Neural progenitor cell (in vitro differentiated cells): ENCODE data around the gene CNOT3. TPM values are rescaled to one million over a fixed set of nuclear protein-coding genes. Genes with fewer than 3 reads are reported as not detected.
A peak's percentile ranks its signal among the peaks of the same experiment; 100 is the strongest.

Experiments used
- DNase-seq: peaks from one replicate; pipeline ENCODE4 v3.0.0-alpha.2; 2016; ENCODE audit warnings: low spot score
- H2AFZ ChIP-seq: fragments of 200-600 bp; sonication (generic); replicated peaks from 2 replicates; pipeline ENCODE4 v1.6.1; 2016; ENCODE audit warnings: antibody characterized with exemption
- H3F3A ChIP-seq: fragments of 200-600 bp; sonication (generic); 2 replicates; pipeline ENCODE4 v1.6.1; 2016; ENCODE audit warnings: antibody characterized with exemption, low read depth
- H3K27ac ChIP-seq: fragments of 200-600 bp; sonication (generic); 2 replicates; pipeline ENCODE4 v1.5.1; 2016; ENCODE audit warnings: mild to moderate bottlenecking
- H3K27me3 ChIP-seq: fragments of 200-600 bp; sonication (generic); 2 replicates; pipeline ENCODE4 v1.6.1; 2016; ENCODE audit warnings: mild to moderate bottlenecking, moderate library complexity
- H3K36me3 ChIP-seq: fragments of 200-600 bp; sonication (generic); 2 replicates; pipeline ENCODE4 v1.5.1; 2016
- H3K4me1 ChIP-seq: fragments of 200-600 bp; sonication (generic); 2 replicates; pipeline ENCODE4 v1.6.1; 2016; ENCODE audit warnings: mixed run types
- H3K4me2 ChIP-seq: fragments of 200-600 bp; sonication (generic); 2 replicates; pipeline ENCODE4 v1.6.1; 2016
- H3K4me3 ChIP-seq: fragments of 200-600 bp; sonication (generic); 2 replicates; pipeline ENCODE4 v1.5.1; 2016
- H3K79me2 ChIP-seq: fragments of 200-600 bp; sonication (generic); 2 replicates; pipeline ENCODE4 v1.6.1; 2016; ENCODE audit warnings: low read depth
- H3K9ac ChIP-seq: fragments of 200-600 bp; sonication (generic); 2 replicates; pipeline ENCODE4 v1.6.1; 2016
- H3K9me3 ChIP-seq: fragments of 200-600 bp; sonication (generic); 2 replicates; pipeline ENCODE4 v1.5.1; 2016; ENCODE audit warnings: low read depth
- H4K20me1 ChIP-seq: fragments of 200-600 bp; sonication (generic); 2 replicates; pipeline ENCODE4 v1.6.1; 2016; ENCODE audit warnings: low read depth
- H3K27ac Mint-ChIP-seq: 3 replicates; pipeline ENCODE4 v1.8.0; 2021; ENCODE audit warnings: mixed read lengths
- H3K27me3 Mint-ChIP-seq: 2 replicates; pipeline ENCODE4 v1.8.0; 2022; ENCODE audit warnings: low read depth, mild to moderate bottlenecking, inconsistent platforms, moderate library complexity, mixed read lengths; ENCODE audit not compliant: insufficient read depth
- H3K36me3 Mint-ChIP-seq: 3 replicates; pipeline ENCODE4 v1.8.0; 2021; ENCODE audit warnings: mixed read lengths
- H3K4me1 Mint-ChIP-seq: 3 replicates; pipeline ENCODE4 v1.8.0; 2021; ENCODE audit warnings: mixed read lengths
- H3K4me3 Mint-ChIP-seq: 3 replicates; pipeline ENCODE4 v1.8.0; 2021; ENCODE audit warnings: mild to moderate bottlenecking, moderate library complexity, mixed read lengths
- H3K9me3 Mint-ChIP-seq: 3 replicates; pipeline ENCODE4 v1.8.0; 2020; ENCODE audit warnings: mixed read lengths
- CTCF ChIP-seq: fragments of 200-600 bp; sonication (generic); IDR thresholded peaks from 2 replicates; pipeline ENCODE4 v1.5.1; 2017; ENCODE audit warnings: antibody characterized with exemption, mild to moderate bottlenecking
- EZH2 ChIP-seq: fragments of 200-600 bp; sonication (generic); IDR thresholded peaks from 2 replicates; pipeline ENCODE4 v1.6.1; 2017; ENCODE audit warnings: antibody characterized with exemption, mild to moderate bottlenecking, moderate library complexity
- EZH2phosphoT487 ChIP-seq: fragments of 200-600 bp; sonication (generic); IDR thresholded peaks from 2 replicates; pipeline ENCODE4 v1.6.1; 2017; ENCODE audit warnings: antibody characterized with exemption
- total RNA-seq: library from RNA; depleted of rRNA; stranded (reverse); fragments of >200 nt; gene quantifications from 2 replicates; pipeline ENCODE4 v1.2.3, GENCODE V29; 2015; ENCODE audit warnings: low replicate concordance

Gene CNOT3
- total RNA-seq, 1 donor from 2014 or later, result 29.4 TPM

- no peak overlapping the region for H2AFZ ChIP-seq
- no peaks in the 10 kb centered on the region for H3K36me3 ChIP-seq
- Mint-ChIP-seq H3K36me3 (peaks cover 32% of the 10 kb centered on the region), H3K4me1 (peaks cover 3% of the 10 kb centered on the region), H3K4me3 (peak overlapping the region; percentile 48), H3K9me3 (no peaks in the 10 kb centered on the region), H3K27me3 (peaks cover 7% of the 10 kb centered on the region), H3K27ac (no peak overlapping the region)
- H3K4me1 ChIP-seq, result peaks cover 1% of the 10 kb centered on the region
- H3F3A ChIP-seq, result peaks cover 37% of the 10 kb centered on the region
- DNase-seq, result no peak
- no peak overlapping the region for H3K27ac ChIP-seq
- H3K9me3 ChIP-seq, result no peaks in the 10 kb centered on the region
- no peak overlapping the region for H3K4me3 ChIP-seq
- TF ChIP-seq CTCF (no peak), EZH2 (no peak), EZH2phosphoT487 (no peak)
- peaks cover 6% of the 10 kb centered on the region for H3K79me2 ChIP-seq
- no peaks in the 10 kb centered on the region for H3K27me3 ChIP-seq
- no peak overlapping the region for H3K9ac ChIP-seq
- H3K4me2 ChIP-seq, result no peak overlapping the region
- H4K20me1 ChIP-seq, result peaks cover 27% of the 10 kb centered on the region
These were observed 16.3 kb downstream of the CNOT3 start for GRCh38 chr19:54153731-54154326.

DNA sequence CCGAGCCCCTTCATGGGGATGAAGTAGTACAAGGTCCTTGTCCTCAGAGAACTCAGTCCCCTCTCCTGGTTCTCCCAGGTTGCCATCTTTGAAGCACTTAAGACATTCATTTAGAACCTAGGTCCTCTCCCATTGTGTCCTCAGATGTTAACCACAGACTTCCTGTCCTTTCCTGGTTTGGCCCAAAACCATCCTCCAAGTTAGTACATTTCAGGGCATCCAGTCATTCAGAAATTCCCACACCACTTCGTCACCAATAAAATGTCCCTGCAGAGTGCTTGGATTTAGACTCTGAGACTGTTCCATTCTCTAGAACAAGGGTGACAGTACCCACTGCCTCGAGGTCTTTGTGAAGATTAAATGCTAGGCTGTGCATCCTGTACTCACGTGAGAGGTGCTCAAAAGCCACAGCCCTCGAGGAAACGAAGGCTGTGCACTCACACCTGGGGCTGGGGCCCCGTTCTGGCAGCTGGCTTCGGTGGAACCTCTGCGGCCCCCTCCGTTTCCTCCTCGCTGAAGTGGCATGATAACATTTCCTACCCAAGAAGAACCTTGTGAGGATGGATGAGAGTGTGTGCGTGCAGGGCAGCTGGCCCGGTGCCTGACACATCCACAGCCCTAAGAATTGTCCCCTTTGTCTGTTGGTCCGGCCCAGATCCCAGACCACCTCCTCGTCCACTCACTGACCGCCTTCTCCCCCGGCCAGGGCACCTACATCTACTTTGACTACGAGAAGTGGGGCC, 17.2 kb downstream of the CNOT3 start:
- H3K27ac ChIP-seq, result no peak overlapping the region
- TF ChIP-seq CTCF (no peak), EZH2 (no peak)
- DNase-seq, result no peak
- H4K20me1 ChIP-seq, result peaks cover 29% of the 10 kb centered on the region
- Mint-ChIP-seq H3K36me3 (peaks cover 26% of the 10 kb centered on the region), H3K27ac (peak overlapping the region; percentile 25), H3K4me1 (peaks cover 5% of the 10 kb centered on the region), H3K9me3 (peaks cover under 1% of the 10 kb centered on the region), H3K27me3 (peaks cover 7% of the 10 kb centered on the region), H3K4me3 (peak overlapping the region; percentile 52)
- H3K9ac ChIP-seq, result no peak overlapping the region
- peaks cover 9% of the 10 kb centered on the region for H3K79me2 ChIP-seq
- no peaks in the 10 kb centered on the region for H3K27me3 ChIP-seq
- H3F3A ChIP-seq, result peaks cover 44% of the 10 kb centered on the region
- no peak overlapping the region for H3K4me3 ChIP-seq
- no peaks in the 10 kb centered on the region for H3K36me3 ChIP-seq
- no peak overlapping the region for H2AFZ ChIP-seq
- no peaks in the 10 kb centered on the region for H3K9me3 ChIP-seq
- H3K4me1 ChIP-seq, result peaks cover 4% of the 10 kb centered on the region
- no peak overlapping the region for H3K4me2 ChIP-seq

- H3K36me3 Mint-ChIP-seq, result peaks cover 21% of the 10 kb centered on the region
- H3K4me3 Mint-ChIP-seq, result no peak overlapping the region
These were observed 18.1 kb downstream of the CNOT3 start for GRCh38 chr19:54155694-54156093.

More at GRCh38 chr19:54155694-54156093, 18.1 kb downstream of the CNOT3 start:
- H3K27ac ChIP-seq, result no peak overlapping the region
- no peak overlapping the region for H3K27ac Mint-ChIP-seq
- H2AFZ ChIP-seq, result no peak overlapping the region
- H3K4me1 ChIP-seq, result peaks cover 4% of the 10 kb centered on the region
- H4K20me1 ChIP-seq, result peaks cover 24% of the 10 kb centered on the region
- H3K4me1 Mint-ChIP-seq, result peaks cover 13% of the 10 kb centered on the region
- peaks cover 10% of the 10 kb centered on the region for H3K27me3 Mint-ChIP-seq
- H3K4me2 ChIP-seq, result no peak overlapping the region
- no peaks in the 10 kb centered on the region for H3K27me3 ChIP-seq
- TF ChIP-seq EZH2 (no peak), CTCF (no peak)
- DNase-seq, result no peak
- H3K9me3 Mint-ChIP-seq, result peaks cover 4% of the 10 kb centered on the region
- no peaks in the 10 kb centered on the region for H3K9me3 ChIP-seq
- H3F3A ChIP-seq, result peaks cover 50% of the 10 kb centered on the region
- no peak overlapping the region for H3K9ac ChIP-seq
- H3K79me2 ChIP-seq, result peaks cover 9% of the 10 kb centered on the region
- no peak overlapping the region for H3K4me3 ChIP-seq
- H3K36me3 ChIP-seq, result no peaks in the 10 kb centered on the region
